GM13976 (cell line): ENCODE results near the gene LARGE2.

Experiments
- DNase-seq: peaks from one replicate; pipeline ENCODE4 v3.0.0; 2012; ENCODE audit warnings: low spot score
- in situ Hi-C: fragments of 300-500 bp; cut with MboI; formaldehyde crosslinking; loops from one replicate; pipeline ENCODE4 v1.12.0; 2022; ENCODE audit warnings: low sequenced_read_pairs, mixed read lengths, inconsistent platforms; ENCODE audit not compliant: unreplicated experiment
- TF ChIP-seq, protein P1 (sequence below): IDR thresholded peaks from 2 replicates; pipeline ENCODE4 v1.5.1; 2012; ENCODE audit warnings: borderline replicate concordance, mild to moderate bottlenecking; ENCODE audit not compliant: insufficient read depth; ENCODE audit errors: extremely low read depth, missing control alignments, control extremely low read depth

LARGE2 gene

DNA sequence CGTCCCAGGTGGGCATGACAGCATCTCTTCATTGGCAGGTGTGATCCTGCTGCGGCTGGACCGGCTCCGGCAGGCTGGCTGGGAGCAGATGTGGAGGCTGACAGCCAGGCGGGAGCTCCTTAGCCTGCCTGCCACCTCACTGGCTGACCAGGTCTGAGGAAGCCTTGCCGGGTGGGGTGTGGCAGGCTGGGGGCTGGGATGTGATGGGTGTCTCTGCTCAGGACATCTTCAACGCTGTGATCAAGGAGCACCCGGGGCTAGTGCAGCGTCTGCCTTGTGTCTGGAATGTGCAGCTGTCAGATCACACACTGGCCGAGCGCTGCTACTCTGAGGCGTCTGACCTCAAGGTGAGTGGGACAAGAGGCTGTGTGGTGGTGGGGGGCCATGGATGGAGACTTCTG, 3.5 kb downstream of the LARGE2 start:
- TF ChIP-seq, protein P1, sequence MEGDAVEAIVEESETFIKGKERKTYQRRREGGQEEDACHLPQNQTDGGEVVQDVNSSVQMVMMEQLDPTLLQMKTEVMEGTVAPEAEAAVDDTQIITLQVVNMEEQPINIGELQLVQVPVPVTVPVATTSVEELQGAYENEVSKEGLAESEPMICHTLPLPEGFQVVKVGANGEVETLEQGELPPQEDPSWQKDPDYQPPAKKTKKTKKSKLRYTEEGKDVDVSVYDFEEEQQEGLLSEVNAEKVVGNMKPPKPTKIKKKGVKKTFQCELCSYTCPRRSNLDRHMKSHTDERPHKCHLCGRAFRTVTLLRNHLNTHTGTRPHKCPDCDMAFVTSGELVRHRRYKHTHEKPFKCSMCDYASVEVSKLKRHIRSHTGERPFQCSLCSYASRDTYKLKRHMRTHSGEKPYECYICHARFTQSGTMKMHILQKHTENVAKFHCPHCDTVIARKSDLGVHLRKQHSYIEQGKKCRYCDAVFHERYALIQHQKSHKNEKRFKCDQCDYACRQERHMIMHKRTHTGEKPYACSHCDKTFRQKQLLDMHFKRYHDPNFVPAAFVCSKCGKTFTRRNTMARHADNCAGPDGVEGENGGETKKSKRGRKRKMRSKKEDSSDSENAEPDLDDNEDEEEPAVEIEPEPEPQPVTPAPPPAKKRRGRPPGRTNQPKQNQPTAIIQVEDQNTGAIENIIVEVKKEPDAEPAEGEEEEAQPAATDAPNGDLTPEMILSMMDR = no peak
- DNase-seq = peak; percentile 14
- in situ Hi-C loops = no loop called here

DNA sequence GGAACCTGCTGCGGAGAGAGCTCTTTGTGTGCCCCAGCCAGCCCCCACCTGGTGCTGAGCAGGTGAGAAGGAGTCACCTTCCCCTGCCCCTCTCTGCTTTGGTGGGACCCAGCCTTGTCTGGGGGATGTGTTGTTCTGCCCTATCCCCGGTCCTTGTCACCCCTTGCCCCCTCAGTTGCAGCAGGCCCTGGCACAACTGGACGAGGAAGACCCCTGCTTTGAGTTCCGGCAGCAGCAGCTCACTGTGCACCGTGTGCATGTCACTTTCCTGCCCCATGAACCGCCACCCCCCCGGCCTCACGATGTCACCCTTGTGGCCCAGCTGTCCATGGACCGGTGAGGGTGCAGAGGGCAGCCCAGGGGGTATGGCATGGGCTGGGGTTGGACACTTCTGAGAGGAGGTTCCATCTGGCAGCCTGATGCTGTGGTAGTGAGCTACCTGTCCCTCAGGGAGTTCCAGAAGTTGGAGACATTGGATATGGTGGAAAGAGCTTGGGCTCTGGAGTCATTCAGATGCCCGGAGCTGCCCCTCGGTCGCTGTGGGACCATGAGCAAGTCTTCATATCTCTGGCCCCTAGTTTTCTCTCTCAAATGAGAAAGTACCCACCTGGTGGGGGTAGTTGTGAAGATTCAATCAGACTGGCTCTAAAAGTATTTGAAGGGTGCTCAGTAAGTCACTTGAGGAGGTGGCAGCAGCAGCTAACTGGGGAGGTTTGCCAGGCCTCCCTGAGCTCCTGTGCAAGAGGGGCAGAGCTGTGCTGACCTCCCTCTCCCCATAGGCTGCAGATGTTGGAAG, 4.3 kb downstream of the LARGE2 start:
- DNase-seq = peak; percentile 15
- TF ChIP-seq, protein P1 = no peak
- in situ Hi-C loops = no loop called here

DNA sequence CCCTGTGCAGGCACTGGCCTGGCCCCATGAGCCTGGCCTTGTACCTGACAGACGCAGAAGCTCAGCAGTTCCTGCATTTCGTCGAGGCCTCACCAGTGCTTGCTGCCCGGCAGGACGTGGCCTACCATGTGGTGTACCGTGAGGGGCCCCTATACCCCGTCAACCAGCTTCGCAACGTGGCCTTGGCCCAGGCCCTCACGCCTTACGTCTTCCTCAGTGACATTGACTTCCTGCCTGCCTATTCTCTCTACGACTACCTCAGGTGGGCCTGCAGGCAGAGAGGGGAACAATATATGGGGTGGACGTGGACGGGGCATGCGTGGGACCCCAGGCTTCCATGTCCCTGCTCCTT, 4.9 kb downstream of the LARGE2 start:
- DNase-seq = peak; percentile 10
- TF ChIP-seq, protein P1 = no peak
- in situ Hi-C loops = no loop called here

DNA sequence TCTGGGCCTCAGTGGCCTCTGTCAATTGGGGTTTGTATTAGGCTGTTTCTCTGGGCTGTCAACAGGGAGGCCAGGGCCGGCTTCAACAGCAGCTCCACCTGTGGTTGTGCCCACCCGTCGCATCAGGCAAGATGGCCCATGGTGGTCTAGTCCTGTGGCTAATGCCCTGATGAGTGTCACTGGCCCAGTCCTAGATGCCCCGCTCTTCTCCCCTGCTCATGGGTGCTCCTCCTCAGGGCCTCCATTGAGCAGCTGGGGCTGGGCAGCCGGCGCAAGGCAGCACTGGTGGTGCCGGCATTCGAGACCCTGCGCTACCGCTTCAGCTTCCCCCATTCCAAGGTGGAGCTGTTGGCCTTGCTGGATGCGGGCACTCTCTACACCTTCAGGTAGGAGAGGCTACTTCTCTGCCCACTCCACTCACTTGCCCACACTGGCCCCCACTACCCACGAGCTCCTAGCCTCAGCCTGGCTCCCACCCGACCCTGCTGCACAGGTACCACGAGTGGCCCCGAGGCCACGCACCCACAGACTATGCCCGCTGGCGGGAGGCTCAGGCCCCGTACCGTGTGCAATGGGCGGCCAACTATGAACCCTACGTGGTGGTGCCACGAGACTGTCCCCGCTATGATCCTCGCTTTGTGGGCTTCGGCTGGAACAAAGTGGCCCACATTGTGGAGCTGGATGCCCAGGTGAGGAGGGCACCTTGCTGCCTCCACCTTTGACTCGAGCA, 5.4 kb downstream of the LARGE2 start:
- TF ChIP-seq, protein P1 = no peak
- in situ Hi-C loops = no loop called here
- DNase-seq = peak; percentile 33

DNA sequence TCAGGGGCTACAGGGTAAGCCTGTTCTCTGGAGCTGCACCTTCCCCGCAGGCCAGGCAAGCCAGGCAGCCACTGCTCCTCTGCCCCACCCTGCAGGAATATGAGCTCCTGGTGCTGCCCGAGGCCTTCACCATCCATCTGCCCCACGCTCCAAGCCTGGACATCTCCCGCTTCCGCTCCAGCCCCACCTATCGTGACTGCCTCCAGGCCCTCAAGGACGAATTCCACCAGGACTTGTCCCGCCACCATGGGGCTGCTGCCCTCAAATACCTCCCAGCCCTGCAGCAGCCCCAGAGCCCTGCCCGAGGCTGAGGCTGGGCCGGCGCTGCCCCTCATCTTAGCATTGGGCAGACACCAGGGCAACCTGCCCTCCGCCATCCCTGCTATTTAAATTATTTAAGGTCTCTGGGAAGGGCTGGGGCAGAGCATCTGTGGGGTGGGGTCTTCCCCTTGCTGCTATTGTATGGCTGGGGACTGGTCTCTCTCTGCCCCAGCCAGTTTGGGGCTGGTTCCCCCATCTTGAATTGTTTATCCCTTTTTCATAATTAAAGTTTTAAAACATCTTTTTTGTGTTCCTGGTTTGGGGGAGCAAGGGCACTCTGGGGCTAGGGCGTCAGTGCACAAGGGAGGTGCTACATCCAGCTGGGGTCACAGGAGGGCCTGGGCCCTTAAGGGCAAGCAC, 6.2 kb downstream of the LARGE2 start:
- DNase-seq = peak; percentile 24
- in situ Hi-C loops = no loop called here
- TF ChIP-seq, protein P1 = no peak

DNA sequence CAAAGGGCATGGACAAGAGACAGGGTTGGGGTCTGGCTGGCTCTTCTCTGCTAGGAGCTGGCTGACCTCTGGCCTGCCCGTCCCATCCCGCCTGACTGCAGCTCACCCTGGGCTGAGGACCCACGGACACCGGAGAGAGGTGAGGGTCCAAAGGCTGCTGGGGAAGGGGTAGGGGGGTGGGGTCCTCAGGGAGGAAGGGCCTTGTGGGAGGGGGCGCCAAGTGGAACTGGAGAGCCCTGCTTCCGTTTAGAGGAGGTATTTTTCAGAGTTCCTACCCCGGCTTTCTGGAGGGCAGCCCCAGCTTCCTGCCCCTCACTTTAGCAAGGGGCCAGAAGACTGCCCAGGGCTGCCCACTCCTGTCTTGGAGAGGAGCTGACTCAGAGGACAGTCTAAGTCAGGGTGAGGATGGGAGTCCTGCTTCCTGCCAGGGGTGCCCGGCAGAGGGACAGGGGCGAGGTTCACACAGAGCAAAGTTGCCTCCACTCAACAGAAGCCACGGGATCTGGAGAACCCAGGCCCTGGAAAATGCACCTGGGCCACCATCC, 7.1 kb downstream of the LARGE2 start:
- in situ Hi-C loops = no loop called here
- no peak for DNase-seq
- TF ChIP-seq, protein P1 = no peak
